HCT116 (cell line): Measurements from ENCODE around the gene SMC1B.

Experiments used
- CEBPB ChIP-seq: IDR thresholded peaks from 2 replicates; pipeline ENCODE4 v1.6.1; 2012; ENCODE audit warnings: low read depth
- EGR1 ChIP-seq: IDR thresholded peaks from 2 replicates; pipeline ENCODE4 v1.6.1; 2012; ENCODE audit warnings: low read depth
- EZH2 ChIP-seq: fragments of 200-600 bp; sonication (generic); IDR thresholded peaks from 2 replicates; pipeline ENCODE4 v1.6.1; 2017; ENCODE audit warnings: antibody characterized with exemption, mixed run types
- JUND ChIP-seq: IDR thresholded peaks from 2 replicates; pipeline ENCODE4 v1.6.1; 2012
- POLR2A ChIP-seq: IDR thresholded peaks from 2 replicates; pipeline ENCODE4 v1.7.0; 2011; ENCODE audit warnings: borderline replicate concordance; ENCODE audit not compliant: insufficient read depth, insufficient read length; ENCODE audit errors: extremely low read depth
- POLR2AphosphoS5 ChIP-seq: IDR thresholded peaks from 2 replicates; pipeline ENCODE4 v1.6.1; 2011; ENCODE audit warnings: mild to moderate bottlenecking, low read depth, low read length, moderate library complexity
- RAD21 ChIP-seq: IDR thresholded peaks from 2 replicates; pipeline ENCODE4 v1.6.1; 2012; ENCODE audit warnings: low read depth, mild to moderate bottlenecking
- TCF7L2 ChIP-seq: IDR thresholded peaks from 2 replicates; pipeline ENCODE4 v1.7.0; 2011; ENCODE audit warnings: borderline replicate concordance, inconsistent platforms; ENCODE audit not compliant: insufficient read depth, insufficient read length; ENCODE audit errors: extremely low read depth
- YY1 ChIP-seq: IDR thresholded peaks from 2 replicates; pipeline ENCODE4 v1.6.1; 2011; ENCODE audit warnings: low read length, low read depth, moderate library complexity, mild to moderate bottlenecking; ENCODE audit not compliant: insufficient replicate concordance; ENCODE audit errors: extremely low read depth
- ZNF274 ChIP-seq: fragments of 200-500 bp; sonication (Bioruptor generic); IDR thresholded peaks from 2 replicates; pipeline ENCODE4 v1.6.1; 2014; ENCODE audit warnings: mild to moderate bottlenecking, low read depth, low read length, inconsistent platforms
- TF ChIP-seq, protein P1 (sequence below), 3 experiments: fragments of 200-600 bp in 1 of 3; sonication (generic) in 1 of 3; IDR thresholded peaks in 2 of 3; conservative IDR thresholded peaks in 1 of 3; 2 replicates each; pipeline ENCODE4 v1.5.1; 2012 to 2017; ENCODE audit warnings: low read depth in 2 of 3, low read length in 2 of 3, antibody characterized with exemption in 1 of 3, borderline replicate concordance in 1 of 3, control low read depth in 1 of 3, mild to moderate bottlenecking in 1 of 3, mixed read lengths in 1 of 3, mixed run types in 1 of 3, moderate library complexity in 1 of 3; ENCODE audit not compliant: insufficient read depth in 1 of 3
- TF ChIP-seq, protein P2 (sequence below): IDR thresholded peaks from 2 replicates; pipeline ENCODE4 v1.6.1; 2012
- TF ChIP-seq, protein P3 (sequence below): IDR thresholded peaks from 2 replicates; pipeline ENCODE4 v1.6.1; 2012; ENCODE audit warnings: low read depth

DNA sequence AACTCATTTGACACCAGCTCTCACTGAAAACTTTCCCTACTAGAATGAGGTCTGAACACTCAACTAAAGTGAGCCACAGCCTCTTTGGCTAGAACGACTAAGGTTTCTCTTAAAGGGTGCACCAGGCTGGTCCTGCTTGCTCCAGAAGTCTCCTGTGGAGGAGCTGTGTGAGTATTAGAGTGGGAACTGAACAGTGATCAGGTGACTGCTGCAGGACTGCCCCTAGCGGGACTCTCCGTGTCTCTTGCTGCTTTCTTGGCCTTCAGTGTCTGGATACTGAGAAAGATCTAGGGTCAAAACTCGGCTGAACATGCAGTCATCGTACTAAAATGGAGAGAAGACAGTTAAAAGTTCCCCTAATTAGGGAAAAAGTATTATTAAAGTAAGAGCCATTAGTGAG, 69.1 kb downstream of the SMC1B start:
- no peak for TF ChIP-seq POLR2AphosphoS5
- TF ChIP-seq, protein P1, sequence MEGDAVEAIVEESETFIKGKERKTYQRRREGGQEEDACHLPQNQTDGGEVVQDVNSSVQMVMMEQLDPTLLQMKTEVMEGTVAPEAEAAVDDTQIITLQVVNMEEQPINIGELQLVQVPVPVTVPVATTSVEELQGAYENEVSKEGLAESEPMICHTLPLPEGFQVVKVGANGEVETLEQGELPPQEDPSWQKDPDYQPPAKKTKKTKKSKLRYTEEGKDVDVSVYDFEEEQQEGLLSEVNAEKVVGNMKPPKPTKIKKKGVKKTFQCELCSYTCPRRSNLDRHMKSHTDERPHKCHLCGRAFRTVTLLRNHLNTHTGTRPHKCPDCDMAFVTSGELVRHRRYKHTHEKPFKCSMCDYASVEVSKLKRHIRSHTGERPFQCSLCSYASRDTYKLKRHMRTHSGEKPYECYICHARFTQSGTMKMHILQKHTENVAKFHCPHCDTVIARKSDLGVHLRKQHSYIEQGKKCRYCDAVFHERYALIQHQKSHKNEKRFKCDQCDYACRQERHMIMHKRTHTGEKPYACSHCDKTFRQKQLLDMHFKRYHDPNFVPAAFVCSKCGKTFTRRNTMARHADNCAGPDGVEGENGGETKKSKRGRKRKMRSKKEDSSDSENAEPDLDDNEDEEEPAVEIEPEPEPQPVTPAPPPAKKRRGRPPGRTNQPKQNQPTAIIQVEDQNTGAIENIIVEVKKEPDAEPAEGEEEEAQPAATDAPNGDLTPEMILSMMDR (IDR thresholded peaks at IDR 0.05 in 2 of 3, conservative IDR thresholded peaks at IDR 0.05 in 1 of 3; ENCODE audit: borderline replicate concordance in 1 of 3, insufficient read depth in 1 of 3, low read depth in 2 of 3, low read length in 2 of 3), result no peak
- no peak for TF ChIP-seq CEBPB
- TF ChIP-seq JUND, result no peak
- TF ChIP-seq, protein P2, sequence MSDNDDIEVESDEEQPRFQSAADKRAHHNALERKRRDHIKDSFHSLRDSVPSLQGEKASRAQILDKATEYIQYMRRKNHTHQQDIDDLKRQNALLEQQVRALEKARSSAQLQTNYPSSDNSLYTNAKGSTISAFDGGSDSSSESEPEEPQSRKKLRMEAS, result no peak
- no peak for TF ChIP-seq POLR2A
- TF ChIP-seq EZH2, result no peak
- TF ChIP-seq TCF7L2, result no peak
- TF ChIP-seq, protein P3, sequence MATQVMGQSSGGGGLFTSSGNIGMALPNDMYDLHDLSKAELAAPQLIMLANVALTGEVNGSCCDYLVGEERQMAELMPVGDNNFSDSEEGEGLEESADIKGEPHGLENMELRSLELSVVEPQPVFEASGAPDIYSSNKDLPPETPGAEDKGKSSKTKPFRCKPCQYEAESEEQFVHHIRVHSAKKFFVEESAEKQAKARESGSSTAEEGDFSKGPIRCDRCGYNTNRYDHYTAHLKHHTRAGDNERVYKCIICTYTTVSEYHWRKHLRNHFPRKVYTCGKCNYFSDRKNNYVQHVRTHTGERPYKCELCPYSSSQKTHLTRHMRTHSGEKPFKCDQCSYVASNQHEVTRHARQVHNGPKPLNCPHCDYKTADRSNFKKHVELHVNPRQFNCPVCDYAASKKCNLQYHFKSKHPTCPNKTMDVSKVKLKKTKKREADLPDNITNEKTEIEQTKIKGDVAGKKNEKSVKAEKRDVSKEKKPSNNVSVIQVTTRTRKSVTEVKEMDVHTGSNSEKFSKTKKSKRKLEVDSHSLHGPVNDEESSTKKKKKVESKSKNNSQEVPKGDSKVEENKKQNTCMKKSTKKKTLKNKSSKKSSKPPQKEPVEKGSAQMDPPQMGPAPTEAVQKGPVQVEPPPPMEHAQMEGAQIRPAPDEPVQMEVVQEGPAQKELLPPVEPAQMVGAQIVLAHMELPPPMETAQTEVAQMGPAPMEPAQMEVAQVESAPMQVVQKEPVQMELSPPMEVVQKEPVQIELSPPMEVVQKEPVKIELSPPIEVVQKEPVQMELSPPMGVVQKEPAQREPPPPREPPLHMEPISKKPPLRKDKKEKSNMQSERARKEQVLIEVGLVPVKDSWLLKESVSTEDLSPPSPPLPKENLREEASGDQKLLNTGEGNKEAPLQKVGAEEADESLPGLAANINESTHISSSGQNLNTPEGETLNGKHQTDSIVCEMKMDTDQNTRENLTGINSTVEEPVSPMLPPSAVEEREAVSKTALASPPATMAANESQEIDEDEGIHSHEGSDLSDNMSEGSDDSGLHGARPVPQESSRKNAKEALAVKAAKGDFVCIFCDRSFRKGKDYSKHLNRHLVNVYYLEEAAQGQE, result no peak
- no peak for TF ChIP-seq ZNF274
- TF ChIP-seq RAD21, result no peak
- no peak for TF ChIP-seq YY1
- TF ChIP-seq EGR1, result no peak
